Measurements from ENCODE around the gene VTCN1. TPM values are rescaled to one million over a fixed set of nuclear protein-coding genes. Genes with fewer than 3 reads are reported as not detected.
"Not testable (repeated sequence)": the region's sequence is repeated elsewhere in the genome, so short reads cannot be mapped to it uniquely, and the experiment has no call there.

The VTCN1 gene
- total RNA-seq (2014; rRNA removed; shearing (Covaris generic)) = not detected in 2 replicates

GRCh38 chr1:117210831-117211261 is at the start of gene VTCN1:
TSS of gene VTCN1 (minus strand) at chr1:117210927. CDS start at chr1:117210855, 72 bp downstream.
- DNase-seq (ENCODE audit: low spot score) = no peak

GRCh38 chr1:117258791-117259190 is 48.1 kb upstream of the VTCN1 start:
- no peak for DNase-seq (ENCODE audit: low spot score)

DNA sequence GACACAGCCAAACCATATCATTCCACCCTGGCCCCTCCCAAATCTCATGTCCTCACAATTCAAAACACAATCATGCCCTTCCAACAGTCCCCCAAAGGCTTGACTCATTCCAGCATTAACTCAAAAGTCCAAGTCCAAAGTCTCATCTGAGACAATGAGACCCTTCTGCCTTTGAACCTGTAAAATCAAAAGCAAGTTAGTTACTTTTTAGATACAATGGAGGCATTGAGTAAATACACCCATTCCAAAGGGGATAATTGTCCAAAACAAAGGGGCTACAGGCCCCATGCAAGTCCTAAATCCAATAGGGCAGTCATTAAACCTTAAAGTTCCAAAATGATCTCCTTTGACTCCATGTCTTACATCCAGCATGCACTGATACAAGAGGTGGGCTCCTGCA is 47.3 kb upstream of the VTCN1 start:
- not testable (repeated sequence) for DNase-seq (ENCODE audit: low spot score)

- DNase-seq (ENCODE audit: low spot score) = no peak
Measured at GRCh38 chr1:117257291-117257690, 46.6 kb upstream of the VTCN1 start.

- DNase-seq (ENCODE audit: low spot score) = no peak
Measured at GRCh38 chr1:117250061-117250606, 39.4 kb upstream of the VTCN1 start.

GRCh38 chr1:117244971-117245370 is 34.2 kb upstream of the VTCN1 start:
- DNase-seq (ENCODE audit: low spot score) = no peak

- no peak for DNase-seq (ENCODE audit: low spot score)
Measured at GRCh38 chr1:117244306-117244705, 33.6 kb upstream of the VTCN1 start.

- no peak for DNase-seq (ENCODE audit: low spot score)
Measured at GRCh38 chr1:117241512-117241911, 30.8 kb upstream of the VTCN1 start.

DNA sequence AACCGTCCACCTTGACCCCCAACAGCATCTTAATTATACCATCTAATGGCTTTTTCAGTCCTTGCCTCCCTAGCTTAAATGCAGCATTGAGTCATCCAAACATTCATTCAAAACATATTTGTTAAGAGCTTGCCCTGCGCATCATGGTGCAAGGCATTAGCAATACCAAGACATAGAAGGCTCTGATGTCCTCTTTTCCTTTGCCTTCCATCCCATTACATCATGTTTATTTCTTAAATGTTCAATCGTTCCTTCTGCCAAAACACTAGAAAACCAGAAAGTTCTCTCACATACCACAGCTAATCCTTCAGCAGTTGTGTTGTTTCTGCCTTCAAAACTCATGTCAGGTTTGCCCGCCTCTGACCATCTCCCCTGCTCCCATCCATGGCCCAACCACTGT is 29.8 kb upstream of the VTCN1 start:
- DNase-seq (ENCODE audit: low spot score) = no peak

DNA sequence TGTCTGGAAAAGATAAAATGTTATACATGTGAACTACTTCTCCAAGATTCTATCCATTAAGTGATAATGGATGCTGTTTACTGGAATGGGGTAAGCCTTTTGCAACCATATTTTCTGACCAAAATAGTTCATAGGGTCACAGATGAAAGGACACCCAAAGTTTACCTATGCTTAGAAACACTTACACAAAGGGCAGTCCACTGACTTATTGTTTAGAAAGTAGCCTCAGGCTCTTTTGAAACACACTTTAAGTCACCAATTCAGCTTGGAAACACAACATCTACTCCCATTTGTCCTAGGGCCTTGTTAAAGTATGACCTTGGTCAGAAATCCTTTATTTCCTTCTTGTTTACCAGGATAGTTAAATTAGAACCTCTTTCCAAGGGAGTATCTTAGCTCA is 28.7 kb upstream of the VTCN1 start:
- DNase-seq (ENCODE audit: low spot score) = no peak

DNA sequence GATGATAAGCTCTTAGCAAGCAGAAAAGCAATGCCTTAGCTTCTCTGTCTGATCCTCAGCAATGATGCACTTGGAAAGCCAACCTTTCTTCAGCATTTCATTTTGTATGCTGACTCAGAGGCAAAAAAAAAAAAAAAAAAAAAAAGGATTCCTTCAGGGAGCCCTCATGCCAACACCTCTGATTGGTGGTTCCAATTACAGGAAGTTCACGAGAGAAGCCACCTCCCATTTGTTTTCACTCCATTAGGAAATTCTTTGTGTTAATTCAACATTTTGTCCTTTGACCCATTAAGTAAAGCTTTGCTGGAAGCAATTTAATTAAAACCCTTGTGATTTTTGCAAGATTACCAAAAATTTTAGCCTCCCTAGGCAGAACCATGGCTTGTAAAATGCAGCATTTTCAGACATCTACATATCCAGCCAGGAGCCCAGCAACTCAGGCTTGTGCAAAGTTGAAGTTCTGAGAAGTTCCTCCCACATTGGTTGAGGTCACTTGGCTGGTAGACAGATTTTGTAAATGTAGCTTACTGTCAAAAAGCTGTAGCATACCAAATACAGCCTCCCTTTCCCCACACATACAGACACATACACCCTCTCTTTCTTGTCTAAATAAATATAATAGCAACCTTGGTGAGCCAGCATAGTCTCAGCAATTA is 27.1 kb upstream of the VTCN1 start:
- peak; percentile 10 for DNase-seq (ENCODE audit: low spot score)

DNA sequence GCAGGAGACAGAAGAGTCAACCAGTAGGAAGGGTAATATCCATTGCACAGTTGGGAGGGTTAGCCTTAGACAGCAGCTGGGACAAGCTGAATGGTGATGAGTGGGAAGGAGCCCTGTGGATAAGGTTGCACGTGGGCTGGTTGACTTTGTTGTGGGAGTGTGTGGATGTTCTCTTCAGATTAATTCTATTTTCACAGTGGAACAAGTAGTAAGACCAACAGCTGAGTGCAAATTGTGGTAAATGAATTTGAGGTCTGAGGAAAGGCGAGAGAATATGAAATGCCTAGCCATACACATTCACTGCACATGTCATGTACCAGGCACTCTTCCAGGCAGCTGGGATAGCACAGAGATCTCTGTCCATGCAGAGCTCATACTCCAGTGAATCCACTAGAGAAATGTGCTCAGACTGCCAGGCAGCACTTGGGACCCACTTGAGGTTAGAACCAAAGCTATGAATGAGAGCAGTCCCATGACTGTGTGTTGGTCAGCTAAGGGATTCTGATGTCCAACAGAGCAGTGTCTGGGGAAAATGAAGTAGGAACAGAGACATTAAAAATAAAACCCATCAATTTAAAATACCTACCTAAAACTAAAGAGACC is 25.2 kb upstream of the VTCN1 start:
- no peak for DNase-seq (ENCODE audit: low spot score)

- DNase-seq (ENCODE audit: low spot score) = no peak
Measured at GRCh38 chr1:117232531-117232930, 21.8 kb upstream of the VTCN1 start.

GRCh38 chr1:117231748-117232373 is 21.1 kb upstream of the VTCN1 start:
- DNase-seq (ENCODE audit: low spot score) = no peak

DNA sequence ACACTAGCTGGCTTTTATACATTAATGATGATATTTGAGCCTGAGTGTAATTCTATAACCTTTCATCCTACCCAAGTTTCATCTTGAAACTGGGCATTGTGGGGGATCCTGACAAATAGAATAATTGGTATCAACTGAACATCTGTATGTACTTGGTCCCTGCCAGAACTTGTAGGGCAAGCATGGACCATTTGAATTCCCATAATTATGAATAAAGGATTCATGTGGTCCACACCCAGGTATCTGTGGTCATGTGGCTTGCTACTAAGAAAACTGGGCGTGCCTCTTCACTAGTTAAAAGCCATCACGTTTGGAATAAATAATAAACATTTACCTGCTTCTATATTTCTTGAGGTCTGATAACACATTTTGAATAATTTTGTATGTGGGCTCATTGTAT is 20.6 kb upstream of the VTCN1 start:
- DNase-seq (ENCODE audit: low spot score) = no peak

DNA sequence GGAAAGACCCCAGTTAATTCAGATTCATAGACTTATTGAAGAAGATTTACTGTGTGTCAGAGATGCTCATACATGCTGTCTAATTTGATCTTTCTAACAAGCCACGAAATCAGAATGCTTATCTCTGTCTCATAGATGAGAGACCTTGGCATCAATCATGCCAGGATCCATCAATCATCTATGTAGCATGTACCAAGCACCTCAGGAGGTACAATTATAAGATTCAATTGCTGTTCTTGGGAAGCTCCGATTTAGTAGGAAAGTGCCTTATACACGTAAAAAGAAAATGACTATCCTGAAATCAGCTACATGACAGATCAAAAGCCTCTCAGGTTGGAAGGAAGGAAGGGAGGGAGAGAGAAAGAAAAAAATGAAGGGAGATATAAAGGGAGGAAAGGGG is 18.5 kb upstream of the VTCN1 start:
- DNase-seq (ENCODE audit: low spot score) = no peak

DNA sequence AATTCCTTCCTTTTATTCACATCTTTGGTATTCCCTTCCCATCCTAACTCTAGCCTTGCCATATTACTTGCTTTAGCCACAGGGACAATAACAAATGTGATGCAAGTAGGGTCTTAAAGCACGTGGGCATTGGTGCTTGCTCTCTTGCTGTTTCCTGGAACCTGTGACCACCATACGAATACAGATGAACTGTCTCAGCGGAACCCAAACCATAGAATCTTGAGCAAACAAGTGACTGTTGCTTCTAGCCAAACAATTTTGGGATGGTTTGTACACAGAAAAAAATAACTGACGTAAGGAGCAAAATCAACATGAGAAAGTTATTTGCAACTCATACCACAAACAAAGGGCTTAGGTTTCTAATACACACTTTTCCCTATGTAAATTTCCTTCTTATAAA is 15.2 kb upstream of the VTCN1 start:
- no peak for DNase-seq (ENCODE audit: low spot score)

DNA sequence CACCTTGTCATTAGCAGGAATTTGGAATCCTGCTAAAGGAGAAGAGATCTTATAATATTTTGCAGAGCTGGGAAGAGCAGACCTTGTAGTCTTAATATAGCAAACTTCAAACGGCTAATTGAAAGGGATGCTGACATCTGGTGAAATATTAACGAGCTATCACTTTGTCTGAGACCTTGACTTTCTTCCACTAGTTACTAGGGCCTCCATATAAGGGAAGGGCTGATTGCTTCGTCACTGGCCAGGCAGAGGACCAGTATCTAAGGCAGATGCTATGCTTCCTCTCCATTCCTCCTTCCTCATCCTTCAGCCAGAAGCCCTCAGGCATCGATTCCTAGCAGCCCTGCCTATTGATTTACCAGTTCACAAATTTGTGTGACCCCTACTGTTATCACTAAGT is 6.0 kb upstream of the VTCN1 start:
- DNase-seq (ENCODE audit: low spot score) = no peak

DNA sequence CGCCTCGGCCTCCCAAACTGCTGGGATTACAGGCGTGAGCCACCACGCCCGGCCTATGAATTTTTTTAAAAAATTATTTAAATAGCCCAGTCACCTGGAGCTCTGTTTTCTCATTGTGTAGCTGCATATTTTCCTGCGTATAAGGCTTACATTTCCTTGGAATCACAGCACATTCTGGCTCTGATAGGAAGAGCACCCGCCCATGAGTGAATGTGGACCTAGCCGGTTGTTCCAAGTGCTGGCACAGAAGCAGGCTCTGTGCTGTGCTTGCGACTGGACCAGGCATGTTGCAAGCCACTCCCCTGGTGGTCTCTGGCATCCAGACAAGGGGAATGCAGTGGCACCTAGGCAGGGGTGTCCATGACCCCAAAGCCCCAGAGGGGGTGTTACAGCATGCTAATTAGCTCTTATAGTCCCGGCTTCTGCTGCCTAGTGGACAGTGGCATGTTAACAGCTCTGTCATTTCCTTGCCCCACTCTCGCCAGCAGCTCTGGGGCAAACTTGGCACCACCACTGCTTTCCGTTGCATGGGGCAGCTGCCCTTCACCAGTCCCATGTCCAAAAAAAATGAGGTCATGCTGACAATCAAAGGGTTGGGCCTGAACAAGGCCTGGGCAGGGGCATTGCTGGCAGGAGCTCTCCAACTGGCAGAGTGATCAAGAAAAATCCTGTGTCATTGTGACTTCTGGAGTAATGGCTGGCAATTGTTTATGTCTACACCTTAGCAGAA is 5.2 kb upstream of the VTCN1 start:
- no peak for DNase-seq (ENCODE audit: low spot score)

DNA sequence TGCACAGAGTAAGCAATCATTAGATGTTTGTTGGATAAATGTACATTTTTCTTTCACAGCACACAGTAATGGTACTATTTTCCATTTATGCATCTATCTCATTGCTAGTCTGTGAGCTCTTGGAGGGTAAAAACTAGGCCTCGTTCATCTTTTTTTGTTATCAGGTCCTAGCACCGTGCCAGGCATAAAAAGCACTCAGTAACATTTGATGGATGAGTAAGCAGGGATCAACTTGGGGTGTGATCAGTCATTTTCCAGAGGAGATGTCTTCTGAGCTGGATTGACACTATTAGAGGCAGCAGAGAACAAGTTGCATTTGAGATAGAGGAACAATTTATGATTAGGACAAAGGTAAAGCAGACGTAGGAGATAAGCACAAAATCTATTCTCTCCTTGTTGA is 4.3 kb upstream of the VTCN1 start:
- no peak for DNase-seq (ENCODE audit: low spot score)

DNA sequence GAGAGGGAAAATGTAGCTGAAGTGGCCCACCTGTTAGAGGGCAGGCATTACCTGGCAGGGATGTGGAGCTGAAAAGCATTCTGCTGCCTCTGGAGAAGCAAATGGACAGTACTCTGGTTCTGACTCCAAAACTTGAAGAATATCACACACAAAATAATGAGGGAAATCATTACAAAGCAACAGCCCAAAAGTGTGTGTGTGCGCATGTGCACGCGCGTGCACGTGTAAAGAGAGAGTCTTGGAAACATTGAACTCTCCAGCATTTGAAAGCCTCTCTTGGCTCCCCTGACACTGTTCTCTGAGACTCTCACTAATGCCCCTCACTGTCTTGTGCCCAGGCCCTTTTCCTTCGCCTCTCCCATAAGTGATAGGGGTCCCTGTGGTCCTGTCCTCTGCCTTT is 2.3 kb upstream of the VTCN1 start:
- no peak for DNase-seq (ENCODE audit: low spot score)

- DNase-seq (ENCODE audit: low spot score) = no peak
Measured at GRCh38 chr1:117210386-117210785, 341 bp downstream of the VTCN1 start.
